Suprapubic skin (tissue), 4 donors: ENCODE results near the gene CCSER2. TPM values are rescaled to one million over a fixed set of nuclear protein-coding genes. Genes with fewer than 3 reads are reported as not detected.

Source experiments
- DNase-seq, 2 donors: peaks; one replicate each; pipeline ENCODE4 v3.0.0-alpha.2; 2019; ENCODE audit warnings: low spot score in 2 of 2
- H3K27ac ChIP-seq: fragments of 200-600 bp; sonication (generic); one replicate; pipeline ENCODE4 v1.5.1; 2019
- H3K27me3 ChIP-seq: fragments of 200-600 bp; sonication (generic); one replicate; pipeline ENCODE4 v1.5.1; 2019
- H3K36me3 ChIP-seq: fragments of 200-600 bp; sonication (generic); one replicate; pipeline ENCODE4 v1.5.1; 2019
- H3K4me1 ChIP-seq: fragments of 200-600 bp; sonication (generic); one replicate; pipeline ENCODE4 v1.5.1; 2019
- H3K4me3 ChIP-seq: fragments of 200-600 bp; sonication (generic); one replicate; pipeline ENCODE4 v1.5.1; 2019; ENCODE audit warnings: mild to moderate bottlenecking
- H3K9me3 ChIP-seq: fragments of 200-600 bp; sonication (generic); one replicate; pipeline ENCODE4 v1.5.1; 2019
- CTCF ChIP-seq, 2 donors: fragments of 200-600 bp in 1 of 2; fragments of 450-650 bp in 1 of 2; sonication (generic) in 1 of 2; IDR thresholded peaks; one replicate each; pipeline ENCODE4 v1.5.1; 2016 to 2019; ENCODE audit warnings: antibody characterized with exemption in 2 of 2, mild to moderate bottlenecking in 1 of 2, moderate library complexity in 1 of 2
- EP300 ChIP-seq: sonication (generic); formaldehyde crosslinking; IDR thresholded peaks from one replicate; pipeline ENCODE4 v1.6.1; 2017; ENCODE audit warnings: antibody characterized with exemption
- POLR2A ChIP-seq, 2 donors: fragments of 450-650 bp; IDR thresholded peaks; one replicate each; pipeline ENCODE4 v1.6.1; 2017; ENCODE audit warnings: antibody characterized with exemption in 2 of 2, mild to moderate bottlenecking in 2 of 2, moderate library complexity in 2 of 2
- POLR2AphosphoS5 ChIP-seq, 3 donors: sonication (generic); formaldehyde crosslinking; IDR thresholded peaks; one replicate each; pipeline ENCODE4 v1.6.1; 2017; ENCODE audit warnings: antibody characterized with exemption in 3 of 3
- WGBS: methylation state at CpG from one replicate; pipeline ENCODE4 v1.1.5; 2018; 5-methylcytosine and 5-hydroxymethylcytosine counted together
- total RNA-seq, 4 donors: library from RNA; depleted of rRNA; stranded (reverse); fragments of >200 nt; gene quantifications; one replicate each; pipeline ENCODE4 v1.1.0, GENCODE V29; 2016

The CCSER2 gene
- total RNA-seq, 4 donors from 2014 or later = 39.8 to 52.7 (median 47.9) TPM

- H3K27ac ChIP-seq = no peak overlapping the region
- no peak for DNase-seq
- TF ChIP-seq POLR2AphosphoS5 (IDR thresholded peaks at IDR 0.05) (no peak), POLR2A (IDR thresholded peaks at IDR 0.05) (no peak), CTCF (IDR thresholded peaks at IDR 0.05) (no peak), EP300 (no peak)
- no peak overlapping the region for H3K4me3 ChIP-seq
- no peaks in the 10 kb centered on the region for H3K9me3 ChIP-seq
- peaks cover 3% of the 10 kb centered on the region for H3K27me3 ChIP-seq
- WGBS = 100% methylated on average over 1 of the region's 1 CpG
- no peaks in the 10 kb centered on the region for H3K36me3 ChIP-seq
- no peaks in the 10 kb centered on the region for H3K4me1 ChIP-seq
Measured at GRCh38 chr10:84294766-84295447, 33.5 kb upstream of the CCSER2 start.

GRCh38 chr10:84296091-84296981 lies 32.1 kb upstream of the CCSER2 start:
- Histone ChIP-seq H3K4me1 (no peaks in the 10 kb centered on the region), H3K36me3 (no peaks in the 10 kb centered on the region), H3K4me3 (no peak overlapping the region), H3K9me3 (no peaks in the 10 kb centered on the region), H3K27ac (peak overlapping the region; percentile 16), H3K27me3 (peaks cover 3% of the 10 kb centered on the region)
- TF ChIP-seq CTCF (IDR thresholded peaks at IDR 0.05) (no peak), POLR2A (IDR thresholded peaks at IDR 0.05) (no peak), POLR2AphosphoS5 (IDR thresholded peaks at IDR 0.05) (no peak), EP300 (no peak)
- WGBS = 62% methylated on average over 10 of the region's 10 CpGs
- DNase-seq = no peak

- no peak overlapping the region for H3K4me3 ChIP-seq
- no peaks in the 10 kb centered on the region for H3K4me1 ChIP-seq
- TF ChIP-seq POLR2A (IDR thresholded peaks at IDR 0.05) = no peak
- no peak for TF ChIP-seq EP300
- TF ChIP-seq POLR2AphosphoS5 (IDR thresholded peaks at IDR 0.05) = no peak
- TF ChIP-seq CTCF (IDR thresholded peaks at IDR 0.05) = no peak
- no peak overlapping the region for H3K27ac ChIP-seq
- H3K9me3 ChIP-seq = no peaks in the 10 kb centered on the region
- no peaks in the 10 kb centered on the region for H3K36me3 ChIP-seq
- 82% methylated on average over 3 of the region's 3 CpGs for WGBS
- DNase-seq = no peak
- H3K27me3 ChIP-seq = peaks cover 16% of the 10 kb centered on the region
Measured at GRCh38 chr10:84298057-84298456, 30.3 kb upstream of the CCSER2 start.

GRCh38 chr10:84302223-84302622 lies 26.2 kb upstream of the CCSER2 start:
- TF ChIP-seq EP300 (no peak), POLR2A (IDR thresholded peaks at IDR 0.05) (no peak), CTCF (IDR thresholded peaks at IDR 0.05) (no peak), POLR2AphosphoS5 (IDR thresholded peaks at IDR 0.05) (no peak)
- no peak for DNase-seq
- no peaks in the 10 kb centered on the region for H3K4me1 ChIP-seq
- H3K27me3 ChIP-seq = peaks cover 16% of the 10 kb centered on the region
- no peaks in the 10 kb centered on the region for H3K36me3 ChIP-seq
- 91% methylated on average over 2 of the region's 2 CpGs for WGBS
- H3K4me3 ChIP-seq = no peak overlapping the region
- H3K27ac ChIP-seq = no peak overlapping the region
- no peaks in the 10 kb centered on the region for H3K9me3 ChIP-seq

GRCh38 chr10:84306751-84307384 lies 21.5 kb upstream of the CCSER2 start:
- TF ChIP-seq POLR2A (IDR thresholded peaks at IDR 0.05) = no peak
- no peak for TF ChIP-seq POLR2AphosphoS5 (IDR thresholded peaks at IDR 0.05)
- no peak for TF ChIP-seq EP300
- TF ChIP-seq CTCF (IDR thresholded peaks at IDR 0.05) = no peak
- peaks cover 3% of the 10 kb centered on the region for H3K4me1 ChIP-seq
- H3K9me3 ChIP-seq = no peaks in the 10 kb centered on the region
- peaks cover 12% of the 10 kb centered on the region for H3K27me3 ChIP-seq
- no peaks in the 10 kb centered on the region for H3K36me3 ChIP-seq
- H3K4me3 ChIP-seq = no peak overlapping the region
- no peak overlapping the region for H3K27ac ChIP-seq
- 90% methylated on average over 4 of the region's 4 CpGs for WGBS
- DNase-seq = no peak
